H9 (cell line): ENCODE measurements around the gene N4BP3. TPM values are rescaled to one million over a fixed set of nuclear protein-coding genes. Genes with fewer than 3 reads are reported as not detected.

Experiments
- DNase-seq: peaks from one replicate; pipeline ENCODE4 v3.0.0-alpha.2; 2017
- H2AFZ ChIP-seq: one replicate; pipeline ENCODE4 v1.6.1; 2013; ENCODE audit warnings: mild to moderate bottlenecking, low read length, control low read depth, moderate library complexity
- H2AK5ac ChIP-seq: 2 replicates; pipeline ENCODE4 v1.6.1; 2013; ENCODE audit warnings: low read length, control low read depth, mixed read lengths; ENCODE audit not compliant: insufficient read length
- H2BK120ac ChIP-seq: one replicate; pipeline ENCODE4 v1.6.1; 2013; ENCODE audit warnings: low read depth, mild to moderate bottlenecking, low read length, control low read depth, inconsistent platforms; ENCODE audit not compliant: poor library complexity, severe bottlenecking
- H2BK12ac ChIP-seq: 2 replicates; pipeline ENCODE4 v1.6.1; 2013; ENCODE audit warnings: low read length, control low read depth, mixed read lengths, low read depth; ENCODE audit not compliant: insufficient read length
- H2BK15ac ChIP-seq: 2 replicates; pipeline ENCODE4 v1.6.1; 2013; ENCODE audit warnings: low read depth, low read length, control low read depth
- H2BK20ac ChIP-seq: one replicate; pipeline ENCODE4 v1.6.1; 2013; ENCODE audit warnings: low read depth, mild to moderate bottlenecking, low read length, control low read depth, inconsistent platforms; ENCODE audit not compliant: poor library complexity, severe bottlenecking
- H2BK5ac ChIP-seq: 2 replicates; pipeline ENCODE4 v1.6.1; 2013; ENCODE audit warnings: low read length, control low read depth, mixed read lengths; ENCODE audit not compliant: insufficient read length
- H3K14ac ChIP-seq: 2 replicates; pipeline ENCODE4 v1.6.1; 2013; ENCODE audit warnings: low read length, control low read depth; ENCODE audit not compliant: insufficient read depth
- H3K18ac ChIP-seq: 2 replicates; pipeline ENCODE4 v1.6.1; 2013; ENCODE audit warnings: low read depth, mild to moderate bottlenecking, mixed read lengths, low read length, control low read depth; ENCODE audit not compliant: insufficient read length
- H3K23ac ChIP-seq: 2 replicates; pipeline ENCODE4 v1.6.1; 2013; ENCODE audit warnings: low read length, control low read depth, mixed read lengths, low read depth; ENCODE audit not compliant: insufficient read length
- H3K23me2 ChIP-seq: 2 replicates; pipeline ENCODE4 v1.6.1; 2013; ENCODE audit warnings: low read depth, mild to moderate bottlenecking, mixed read lengths, low read length, control low read depth; ENCODE audit not compliant: insufficient read length, poor library complexity, severe bottlenecking
- H3K27ac ChIP-seq: 2 replicates; pipeline ENCODE4 v1.5.1; 2013; ENCODE audit warnings: low read length, control low read depth, mixed read lengths, low read depth; ENCODE audit not compliant: insufficient read length
- H3K27me3 ChIP-seq: 2 replicates; pipeline ENCODE4 v1.6.1; 2013; ENCODE audit warnings: low read length, control low read depth, inconsistent platforms; ENCODE audit not compliant: insufficient read depth
- H3K4ac ChIP-seq: 2 replicates; pipeline ENCODE4 v1.6.1; 2013; ENCODE audit warnings: low read depth, mild to moderate bottlenecking, control low read depth, inconsistent platforms, low read length, moderate library complexity
- H3K4me1 ChIP-seq: 2 replicates; pipeline ENCODE4 v1.6.1; 2013; ENCODE audit warnings: low read length, control low read depth, inconsistent platforms; ENCODE audit not compliant: insufficient read depth
- H3K4me2 ChIP-seq: 2 replicates; pipeline ENCODE4 v1.6.1; 2013; ENCODE audit warnings: low read length, control low read depth, mixed read lengths; ENCODE audit not compliant: insufficient read length, insufficient read depth
- H3K56ac ChIP-seq: 2 replicates; pipeline ENCODE4 v1.6.1; 2013; ENCODE audit warnings: low read depth, mild to moderate bottlenecking, mixed read lengths, low read length, control low read depth; ENCODE audit not compliant: insufficient read length
- H3K79me1 ChIP-seq: 2 replicates; pipeline ENCODE4 v1.6.1; 2013; ENCODE audit warnings: low read depth, mild to moderate bottlenecking, moderate library complexity, low read length, control low read depth, inconsistent platforms; ENCODE audit not compliant: insufficient read depth, poor library complexity, severe bottlenecking
- H3K79me2 ChIP-seq: 2 replicates; pipeline ENCODE4 v1.6.1; 2013; ENCODE audit warnings: low read length, control low read depth, inconsistent platforms; ENCODE audit not compliant: insufficient read depth
- H3K9ac ChIP-seq: 2 replicates; pipeline ENCODE4 v1.6.1; 2013; ENCODE audit warnings: low read length, control low read depth, mixed read lengths; ENCODE audit not compliant: insufficient read length; ENCODE audit errors: extremely low read depth
- H3K9me3 ChIP-seq: one replicate; pipeline ENCODE4 v1.6.1; 2013; ENCODE audit warnings: low read depth, low read length, inconsistent platforms; ENCODE audit not compliant: control insufficient read depth
- H3T11ph ChIP-seq: one replicate; pipeline ENCODE4 v1.6.1; 2013; ENCODE audit warnings: mild to moderate bottlenecking, low read length, control low read depth, inconsistent platforms
- H4K20me1 ChIP-seq: one replicate; pipeline ENCODE4 v1.6.1; 2013; ENCODE audit not compliant: control insufficient read depth, insufficient read length, insufficient read depth
- H4K5ac ChIP-seq: 2 replicates; pipeline ENCODE4 v1.6.1; 2013; ENCODE audit warnings: low read depth, mild to moderate bottlenecking, mixed read lengths, low read length, control low read depth; ENCODE audit not compliant: insufficient read length
- H4K8ac ChIP-seq: replicated peaks from 2 replicates; pipeline ENCODE4 v1.6.1; 2013; ENCODE audit warnings: low read length, control low read depth, mixed read lengths, low read depth; ENCODE audit not compliant: insufficient read length
- H4K91ac ChIP-seq: 2 replicates; pipeline ENCODE4 v1.6.1; 2013; ENCODE audit warnings: low read depth, mild to moderate bottlenecking, moderate library complexity, mixed read lengths, low read length, control low read depth; ENCODE audit not compliant: insufficient read length
- H3K27ac Mint-ChIP-seq, 3 experiments: 2 replicates in 2 of 3; 3 replicates in 1 of 3; pipeline ENCODE4 v1.8.0; 2020 to 2021; ENCODE audit warnings: mixed read lengths in 3 of 3, mild to moderate bottlenecking in 1 of 3, moderate library complexity in 1 of 3
- H3K27me3 Mint-ChIP-seq: 2 replicates; pipeline ENCODE4 v1.8.0; 2021; ENCODE audit warnings: low read depth, mild to moderate bottlenecking, moderate library complexity, mixed read lengths
- H3K36me3 Mint-ChIP-seq, 3 experiments: 2 replicates in 2 of 3; 3 replicates in 1 of 3; pipeline ENCODE4 v1.8.0; 2020 to 2021; ENCODE audit warnings: low read depth in 3 of 3, mixed read lengths in 3 of 3; ENCODE audit not compliant: insufficient read depth in 1 of 3
- H3K4me1 Mint-ChIP-seq, 2 experiments: 2 replicates each; pipeline ENCODE4 v1.8.0; 2020; ENCODE audit warnings: mixed read lengths in 2 of 2
- H3K4me3 Mint-ChIP-seq, 2 experiments: 2 replicates in 1 of 2; 3 replicates in 1 of 2; pipeline ENCODE4 v1.8.0; 2020 to 2021; ENCODE audit warnings: mild to moderate bottlenecking in 2 of 2, mixed read lengths in 2 of 2, moderate library complexity in 1 of 2
- H3K9me3 Mint-ChIP-seq, 2 experiments: 2 replicates in 1 of 2; 3 replicates in 1 of 2; pipeline ENCODE4 v1.8.0; 2020; ENCODE audit warnings: mild to moderate bottlenecking in 2 of 2, mixed read lengths in 2 of 2, moderate library complexity in 1 of 2
- WGBS: extraction: QIAGEN DNeasy Blood & Tissue Kit; methylation state at CpG from one replicate; pipeline ENCODE4 v1.1.7; 2013; ENCODE audit warnings: missing lambda C conversion rate, low lambda C conversion rate, mixed read lengths; ENCODE audit not compliant: insufficient read length; ENCODE audit errors: extremely low coverage; 5-methylcytosine and 5-hydroxymethylcytosine counted together
- total RNA-seq: library from RNA; stranded (reverse); gene quantifications from 2 replicates; pipeline ENCODE4 v1.2.1, GENCODE V29; 2021
- TF ChIP-seq, protein P1 (sequence below): fragments of 200-600 bp; sonication (generic); conservative IDR thresholded peaks from 3 replicates; pipeline ENCODE4 v1.8.0; 2021; ENCODE audit warnings: antibody characterized with exemption, mild to moderate bottlenecking

N4BP3 gene
- total RNA-seq, 1 experiment from 2014 or later: 32.1 TPM

DNA sequence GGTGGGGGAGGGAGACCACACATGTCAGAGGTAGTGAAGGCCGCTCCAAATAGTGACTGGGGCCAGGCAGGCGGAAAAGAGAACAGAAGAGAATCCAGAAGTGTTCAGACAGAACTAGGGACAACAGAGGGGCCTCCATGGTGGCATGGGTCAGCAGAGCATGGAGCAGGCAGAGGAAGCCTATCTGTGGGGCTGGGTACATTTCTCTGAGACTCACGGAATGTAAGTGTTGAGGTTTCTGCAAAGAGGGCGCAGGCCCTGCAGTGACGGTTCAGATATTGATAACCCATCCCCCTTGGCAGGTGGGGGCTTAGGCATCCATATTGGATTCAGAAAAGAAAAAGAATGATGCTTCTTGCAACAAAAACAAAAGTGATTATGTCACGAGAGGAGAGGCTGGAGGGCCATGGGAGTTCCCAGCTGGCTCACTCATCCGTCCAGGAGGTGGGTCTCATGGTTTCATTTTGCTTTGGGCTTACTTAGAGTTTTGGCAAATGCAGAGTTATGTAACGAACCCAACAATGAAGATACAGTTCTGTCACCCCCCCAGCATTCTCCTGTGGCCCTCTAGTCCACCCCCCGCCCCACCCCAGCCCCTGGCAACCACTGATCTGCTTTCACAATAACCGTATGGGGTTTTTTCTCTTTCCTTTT lies 12.0 kb downstream of the N4BP3 start:
- no peak overlapping the region for H2BK12ac ChIP-seq
- no peak overlapping the region for H3K23ac ChIP-seq
- H3T11ph ChIP-seq: no peak overlapping the region
- Mint-ChIP-seq H3K36me3 (peaks cover 8 to 42% (median 18%) of the 10 kb centered on the region in 3 experiments; a peak in 6 of 7 replicates), H3K4me3 (peak overlapping the region in 1 of 2 experiments; percentile 22; a peak in 1 of 5 replicates), H3K27ac (peak overlapping the region; percentile 93 to 99 (median 98)), H3K4me1 (peaks cover 51 to 63% of the 10 kb centered on the region in 2 experiments), H3K9me3 (no peaks in the 10 kb centered on the region), H3K27me3 (no peaks in the 10 kb centered on the region)
- no peak overlapping the region for H2AFZ ChIP-seq
- no peaks in the 10 kb centered on the region for H3K79me1 ChIP-seq
- DNase-seq: no peak
- H3K4ac ChIP-seq: no peak overlapping the region; the same call in 1 of the 2 replicates
- no peak overlapping the region for H3K4me2 ChIP-seq
- H4K20me1 ChIP-seq: no peaks in the 10 kb centered on the region
- H3K9ac ChIP-seq: no peak overlapping the region
- H2BK5ac ChIP-seq: no peak overlapping the region
- no peaks in the 10 kb centered on the region for H3K9me3 ChIP-seq
- H3K56ac ChIP-seq: no peak overlapping the region
- no peak overlapping the region for H3K18ac ChIP-seq
- peak overlapping the region; percentile 63 for H3K27ac ChIP-seq
- H3K4me1 ChIP-seq: peaks cover 4% of the 10 kb centered on the region; the same call in 1 of the 2 replicates
- H2BK120ac ChIP-seq: no peak overlapping the region
- H3K27me3 ChIP-seq: no peaks in the 10 kb centered on the region
- H4K8ac ChIP-seq: no peak overlapping the region
- no peaks in the 10 kb centered on the region for H3K79me2 ChIP-seq
- TF ChIP-seq, protein P1, sequence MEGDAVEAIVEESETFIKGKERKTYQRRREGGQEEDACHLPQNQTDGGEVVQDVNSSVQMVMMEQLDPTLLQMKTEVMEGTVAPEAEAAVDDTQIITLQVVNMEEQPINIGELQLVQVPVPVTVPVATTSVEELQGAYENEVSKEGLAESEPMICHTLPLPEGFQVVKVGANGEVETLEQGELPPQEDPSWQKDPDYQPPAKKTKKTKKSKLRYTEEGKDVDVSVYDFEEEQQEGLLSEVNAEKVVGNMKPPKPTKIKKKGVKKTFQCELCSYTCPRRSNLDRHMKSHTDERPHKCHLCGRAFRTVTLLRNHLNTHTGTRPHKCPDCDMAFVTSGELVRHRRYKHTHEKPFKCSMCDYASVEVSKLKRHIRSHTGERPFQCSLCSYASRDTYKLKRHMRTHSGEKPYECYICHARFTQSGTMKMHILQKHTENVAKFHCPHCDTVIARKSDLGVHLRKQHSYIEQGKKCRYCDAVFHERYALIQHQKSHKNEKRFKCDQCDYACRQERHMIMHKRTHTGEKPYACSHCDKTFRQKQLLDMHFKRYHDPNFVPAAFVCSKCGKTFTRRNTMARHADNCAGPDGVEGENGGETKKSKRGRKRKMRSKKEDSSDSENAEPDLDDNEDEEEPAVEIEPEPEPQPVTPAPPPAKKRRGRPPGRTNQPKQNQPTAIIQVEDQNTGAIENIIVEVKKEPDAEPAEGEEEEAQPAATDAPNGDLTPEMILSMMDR: no peak
- H2AK5ac ChIP-seq: no peak overlapping the region
- H3K23me2 ChIP-seq: peaks cover 2% of the 10 kb centered on the region
- H2BK20ac ChIP-seq: no peak overlapping the region
- WGBS: no CpG with 5 or more reads among the region's 10 CpGs
- H4K91ac ChIP-seq: peak overlapping the region; percentile 10
- no peak overlapping the region for H4K5ac ChIP-seq
- no peak overlapping the region for H3K14ac ChIP-seq
- H2BK15ac ChIP-seq: no peak overlapping the region
